Measurements from ENCODE around the gene RMDN3.

RMDN3 gene

GRCh38 chr15:40746916-40747418 is 8.1 kb downstream of the RMDN3 start:
- no peak for DNase-seq

- no peak for DNase-seq
Measured at GRCh38 chr15:40744815-40745152, 10.3 kb downstream of the RMDN3 start.

- no peak for DNase-seq
Measured at GRCh38 chr15:40743921-40744814, 10.9 kb downstream of the RMDN3 start.

GRCh38 chr15:40743485-40743901 is 11.6 kb downstream of the RMDN3 start:
- DNase-seq, result no peak

- no peak for DNase-seq
Measured at GRCh38 chr15:40739854-40740253, 15.2 kb downstream of the RMDN3 start.

GRCh38 chr15:40739047-40739446 is 16.0 kb downstream of the RMDN3 start:
- no peak for DNase-seq

- DNase-seq, result no peak
Measured at GRCh38 chr15:40737048-40737447, 18.0 kb downstream of the RMDN3 start.

GRCh38 chr15:40736575-40736974 is 18.5 kb downstream of the RMDN3 start:
- no peak for DNase-seq

GRCh38 chr15:40731034-40731433 is 24.0 kb downstream of the RMDN3 start:
- no peak for DNase-seq

GRCh38 chr15:40723919-40724318 is 31.1 kb downstream of the RMDN3 start:
- DNase-seq, result no peak

- no peak for DNase-seq
Measured at GRCh38 chr15:40722934-40723333, 32.1 kb downstream of the RMDN3 start.

- DNase-seq, result no peak
Measured at GRCh38 chr15:40722354-40722753, 32.7 kb downstream of the RMDN3 start.

GRCh38 chr15:40721701-40722100 is 33.4 kb downstream of the RMDN3 start:
- DNase-seq, result no peak

- DNase-seq, result no peak
Measured at GRCh38 chr15:40716165-40716564, 38.9 kb downstream of the RMDN3 start.

GRCh38 chr15:40714144-40714543 is 40.9 kb downstream of the RMDN3 start:
- no peak for DNase-seq

GRCh38 chr15:40706121-40706520 is 48.9 kb downstream of the RMDN3 start:
- DNase-seq, result no peak

GRCh38 chr15:40702077-40702476 is 53.0 kb downstream of the RMDN3 start:
- DNase-seq, result no peak

- no peak for DNase-seq
Measured at GRCh38 chr15:40697916-40698315, 57.1 kb downstream of the RMDN3 start.

GRCh38 chr15:40696228-40696627 is 58.8 kb downstream of the RMDN3 start:
- DNase-seq, result no peak

GRCh38 chr15:40695469-40695890 is 59.6 kb downstream of the RMDN3 start:
- no peak for DNase-seq

- peak; percentile 81 for DNase-seq
Measured at GRCh38 chr15:40694688-40695468, 60.2 kb downstream of the RMDN3 start, which contains the start of gene RAD51. Gene RAD51, plus strand, starts transcription at chr15:40695174. Its CDS starts 3,585 bp downstream, at chr15:40698759.

- DNase-seq, result no peak
Measured at GRCh38 chr15:40693904-40694687, 61.0 kb downstream of the RMDN3 start.

GRCh38 chr15:40691737-40692136 is 63.3 kb downstream of the RMDN3 start:
- DNase-seq, result no peak

Measured in NCI-H524 treated with DMSO at 0.1 percent for 48 hours (cell line).